B cell (primary cell): Measurements from ENCODE around the gene ZNF516. TPM values are rescaled to one million over a fixed set of nuclear protein-coding genes. Genes with fewer than 3 reads are reported as not detected.

ENCODE experiments used
- ATAC-seq: fragments of 200-7000 bp; cut with Tn5 transposase; one replicate; pipeline ENCODE4 v1.10.0; 2021; ENCODE audit warnings: low read depth, mild to moderate bottlenecking, moderate number of reproducible peaks, moderate library complexity
- CTCF ChIA-PET: fragments of 350-600 bp; sonication (Branson Sonifier 250); formaldehyde crosslinking; loops from one replicate; lab custom pipeline; 2021; ENCODE audit warnings: antibody characterized with exemption, inconsistent platforms; lab: Charles Lee
- POLR2A ChIA-PET: fragments of 350-600 bp; sonication (Branson Sonifier 250); formaldehyde crosslinking; loops from one replicate; lab custom pipeline; 2021; ENCODE audit warnings: antibody characterized with exemption; lab: Charles Lee
- DNase-seq: peaks from one replicate; pipeline ENCODE4 v3.0.0; 2013
- H2AFZ ChIP-seq: 2 replicates; pipeline ENCODE4 v1.6.1; 2012; ENCODE audit warnings: mild to moderate bottlenecking, low read depth, low read length; ENCODE audit not compliant: insufficient read depth, poor library complexity, severe bottlenecking
- H3K27ac ChIP-seq, 2 donors: 1 replicate in 1 of 2; 2 replicates in 1 of 2; pipeline ENCODE4 v1.5.1; 2012 to 2013; ENCODE audit warnings: low read length in 2 of 2, mild to moderate bottlenecking in 2 of 2, moderate library complexity in 1 of 2
- H3K27me3 ChIP-seq, 4 experiments: fragments of 200-600 bp in 1 of 4; sonication (generic) in 1 of 4; replicated peaks in 1 of 4; 1 replicate in 2 of 4; 2 replicates in 2 of 4; pipeline versions ENCODE4 v1.6.1 to v1.7.0; 2013 to 2016; ENCODE audit warnings: low read length in 3 of 4, mild to moderate bottlenecking in 2 of 4, mixed read lengths in 1 of 4, moderate library complexity in 1 of 4; ENCODE audit not compliant: insufficient read depth in 4 of 4, control insufficient read depth in 3 of 4; ENCODE audit errors: control extremely low read depth in 1 of 4
- H3K36me3 ChIP-seq, 2 experiments: replicated peaks in 1 of 2; 1 replicate in 1 of 2; 2 replicates in 1 of 2; pipeline versions ENCODE4 v1.6.1 to v1.7.1; 2013; ENCODE audit warnings: low read length in 1 of 2; ENCODE audit not compliant: insufficient read depth in 2 of 2, control insufficient read depth in 1 of 2; ENCODE audit errors: control extremely low read depth in 1 of 2, extremely low read depth in 1 of 2
- H3K4me1 ChIP-seq, 2 donors: fragments of 200-600 bp in 1 of 2; sonication (generic) in 1 of 2; 1 replicate in 1 of 2; 2 replicates in 1 of 2; pipeline versions ENCODE4 v1.5.1 to v1.6.1; 2013 to 2017; ENCODE audit warnings: low read length in 2 of 2; ENCODE audit not compliant: control insufficient read depth in 2 of 2, insufficient read depth in 2 of 2
- H3K4me2 ChIP-seq: replicated peaks from 2 replicates; pipeline ENCODE3; 2012; ENCODE audit warnings: mild to moderate bottlenecking, low read depth, low read length; ENCODE audit not compliant: poor library complexity, severe bottlenecking
- H3K4me3 ChIP-seq, 5 experiments: fragments of 200-600 bp in 1 of 5; sonication (generic) in 1 of 5; 1 replicate in 3 of 5; 2 replicates in 2 of 5; pipeline versions ENCODE4 v1.5.1 to v1.7.0; 2011 to 2016; ENCODE audit warnings: low read length in 4 of 5, mild to moderate bottlenecking in 4 of 5, low read depth in 2 of 5, control low read depth in 1 of 5, moderate library complexity in 1 of 5; ENCODE audit not compliant: insufficient read depth in 1 of 5; ENCODE audit errors: control extremely low read depth in 1 of 5, extremely low read depth in 1 of 5
- H3K79me2 ChIP-seq: fragments of 200-600 bp; sonication (generic); one replicate; pipeline ENCODE4 v1.6.0; 2016; ENCODE audit warnings: low read length; ENCODE audit not compliant: control insufficient read depth, insufficient read depth
- H3K9ac ChIP-seq: fragments of 200-600 bp; sonication (generic); 2 replicates; pipeline ENCODE4 v1.6.1; 2017; ENCODE audit warnings: mild to moderate bottlenecking, low read length, moderate library complexity
- H3K9me3 ChIP-seq, 3 donors: one replicate each; pipeline versions ENCODE4 v1.6.1 to v1.7.1; 2013; ENCODE audit warnings: low read length in 2 of 3; ENCODE audit not compliant: control insufficient read depth in 2 of 3, insufficient read depth in 1 of 3; ENCODE audit errors: control extremely low read depth in 1 of 3
- H4K20me1 ChIP-seq: 2 replicates; pipeline ENCODE4 v1.6.0; 2012; ENCODE audit warnings: mild to moderate bottlenecking, low read length; ENCODE audit not compliant: insufficient read depth, control insufficient read depth, poor library complexity, severe bottlenecking
- H3K27ac Mint-ChIP-seq: one replicate; pipeline ENCODE4 v1.8.0; 2021; ENCODE audit warnings: mixed read lengths
- H3K27me3 Mint-ChIP-seq: one replicate; pipeline ENCODE4 v1.8.0; 2021; ENCODE audit warnings: mixed read lengths
- H3K4me1 Mint-ChIP-seq: one replicate; pipeline ENCODE4 v1.8.0; 2021; ENCODE audit warnings: mixed read lengths
- H3K4me3 Mint-ChIP-seq: one replicate; pipeline ENCODE4 v1.8.0; 2021; ENCODE audit warnings: mixed read lengths
- H3K9me3 Mint-ChIP-seq: one replicate; pipeline ENCODE4 v1.8.0; 2022; ENCODE audit warnings: mixed read lengths; ENCODE audit not compliant: insufficient read depth
- CTCF ChIP-seq: fragments of 200-600 bp; IDR thresholded peaks from one replicate; pipeline ENCODE4 v1.8.0; 2022; ENCODE audit warnings: antibody characterized with exemption, mild to moderate bottlenecking
- EZH2 ChIP-seq: IDR thresholded peaks from 2 replicates; pipeline ENCODE4 v1.6.1; 2012; ENCODE audit warnings: borderline replicate concordance, low read depth, mild to moderate bottlenecking, moderate library complexity, low read length; ENCODE audit not compliant: insufficient read depth, poor library complexity, severe bottlenecking
- WGBS: methylation state at CpG from one replicate; pipeline ENCODE4 v1.1.5; 2013; ENCODE audit warnings: missing lambda C conversion rate; ENCODE audit not compliant: insufficient coverage; 5-methylcytosine and 5-hydroxymethylcytosine counted together
- intact Hi-C: fragments of 100-400 bp; cut with micrococcal nuclease; formaldehyde crosslinking; loops from one replicate; pipeline ENCODE4 v1.10.0; 2022
- polyA plus RNA-seq: library from polyadenylated mRNA; depleted of rRNA; stranded (reverse); fragments of >200 nt; gene quantifications from 2 replicates; pipeline ENCODE4 v1.2.3, GENCODE V29; 2012
- total RNA-seq, 2 donors: library from RNA; stranded (reverse); fragments of 120-200 nt in 1 of 2; gene quantifications; 1 replicate in 1 of 2; 2 replicates in 1 of 2; pipeline versions ENCODE4 v1.2.3 to v1.2.4, GENCODE V29; 2013 to 2022

Gene ZNF516
- total and polyA plus RNA-seq, 2 donors (not counting 1 experiment from before 2014, with no cell fraction given): 6.7 to 27.1 TPM

- Histone ChIP-seq H3K27ac (no peak overlapping the region), H3K9me3 (peaks cover 0 to 9% (median 1%) of the 10 kb centered on the region in 3 donors), H3K4me3 (no peak overlapping the region), H3K9ac (no peak overlapping the region), H3K36me3 (no peaks in the 10 kb centered on the region), H2AFZ (no peak overlapping the region), H3K79me2 (no peaks in the 10 kb centered on the region), H3K4me1 (peaks cover 16 to 18% of the 10 kb centered on the region in 2 donors), H3K4me2 (no peak overlapping the region), H4K20me1 (no peaks in the 10 kb centered on the region), H3K27me3 (no peaks in the 10 kb centered on the region)
- POLR2A ChIA-PET: interaction anchor here (0.5 kb wide), 1 partner anchor 383 kb away, joined by 4 read pairs; no protein-coding TSS in a partner anchor
- no peak for DNase-seq
- TF ChIP-seq CTCF (no peak), EZH2 (no peak)
- WGBS: 84% methylated on average over 7 of the region's 15 CpGs
- Mint-ChIP-seq H3K4me3 (no peak overlapping the region), H3K4me1 (peaks cover 17% of the 10 kb centered on the region), H3K27me3 (peaks cover 14% of the 10 kb centered on the region), H3K27ac (no peak overlapping the region), H3K9me3 (no peaks in the 10 kb centered on the region)
- intact Hi-C loops: no loop called here
- CTCF ChIA-PET: no interaction called here
- ATAC-seq: no peak
Measured at GRCh38 chr18:76503649-76504386, 8.8 kb upstream of the ZNF516 start.

- TF ChIP-seq EZH2 (no peak), CTCF (no peak)
- peaks cover 14% of the 10 kb centered on the region for H3K27me3 Mint-ChIP-seq
- Histone ChIP-seq H3K79me2 (no peaks in the 10 kb centered on the region), H3K27me3 (no peaks in the 10 kb centered on the region), H3K36me3 (no peaks in the 10 kb centered on the region), H3K4me3 (no peak overlapping the region), H3K4me2 (no peak overlapping the region), H3K4me1 (peaks cover 24% of the 10 kb centered on the region in 2 donors), H3K9me3 (peaks cover 0 to 3% (median 1%) of the 10 kb centered on the region in 3 donors), H4K20me1 (no peaks in the 10 kb centered on the region), H3K9ac (no peak overlapping the region), H3K27ac (no peak overlapping the region), H2AFZ (no peak overlapping the region)
- peaks cover 21% of the 10 kb centered on the region for H3K4me1 Mint-ChIP-seq
- ATAC-seq (no peak), DNase-seq (no peak)
- 92% methylated on average over 4 of the region's 7 CpGs for WGBS
- no peak overlapping the region for H3K27ac Mint-ChIP-seq
- POLR2A ChIA-PET: no interaction called here
- intact Hi-C loops: no loop called here
- H3K9me3 Mint-ChIP-seq: no peaks in the 10 kb centered on the region
- CTCF ChIA-PET: interaction anchor here (0.6 to 1.2 kb wide), 2 partner anchors 31 to 73 kb away, joined by 3 to 4 read pairs; no protein-coding TSS in a partner anchor
- H3K4me3 Mint-ChIP-seq: no peak overlapping the region
Measured at GRCh38 chr18:76502551-76502950, 7.5 kb upstream of the ZNF516 start.
